SK-N-SH treated with all-trans-retinoic acid at 6 μM for 48 hours (cell line): ENCODE measurements around the gene TMEM219.

Experiments used
- ATAC-seq: fragments of 200-7000 bp; cut with Tn5 transposase; 3 replicates; pipeline ENCODE4 v1.9.1; 2020; ENCODE audit warnings: mild to moderate bottlenecking, moderate library complexity
- ARNTL ChIP-seq: fragments of 450-650 bp; formaldehyde crosslinking; IDR thresholded peaks from 2 replicates; pipeline ENCODE4 v1.5.0; 2020; ENCODE audit warnings: low read depth, mild to moderate bottlenecking, moderate library complexity, borderline replicate concordance
- BACH2 ChIP-seq: fragments of 250-450 bp; sonication (Bioruptor Pico); IDR thresholded peaks from 2 replicates; pipeline ENCODE4 v1.9.0; 2021; ENCODE audit warnings: mild to moderate bottlenecking, borderline replicate concordance
- CREB5 ChIP-seq: fragments of 250-450 bp; sonication (Bioruptor Pico); IDR thresholded peaks from 2 replicates; pipeline ENCODE4 v1.5.1; 2020; ENCODE audit warnings: low read depth, mild to moderate bottlenecking, moderate library complexity
- ESRRG ChIP-seq: fragments of 250-450 bp; sonication (Bioruptor Pico); IDR thresholded peaks from 2 replicates; pipeline ENCODE4 v1.6.1; 2021; ENCODE audit warnings: mild to moderate bottlenecking
- GLIS3 ChIP-seq: fragments of 250-450 bp; sonication (Bioruptor Pico); IDR thresholded peaks from 2 replicates; pipeline ENCODE4 v1.5.0; 2020; ENCODE audit warnings: mild to moderate bottlenecking, moderate library complexity
- ISL1 ChIP-seq: fragments of 250-450 bp; sonication (Bioruptor Pico); IDR thresholded peaks from 2 replicates; pipeline ENCODE4 v2.1.2; 2022; ENCODE audit warnings: mild to moderate bottlenecking, moderate library complexity
- OSR1 ChIP-seq: fragments of 250-450 bp; sonication (Bioruptor Pico); IDR thresholded peaks from 2 replicates; pipeline ENCODE4 v1.8.0; 2022; ENCODE audit warnings: moderate library complexity, mild to moderate bottlenecking, inconsistent platforms
- PATZ1 ChIP-seq: fragments of 250-450 bp; sonication (Bioruptor Pico); IDR thresholded peaks from 2 replicates; pipeline ENCODE4 v1.8.0; 2020; ENCODE audit warnings: mild to moderate bottlenecking, moderate library complexity, borderline replicate concordance
- PPARA ChIP-seq: fragments of 250-450 bp; sonication (Bioruptor Pico); IDR thresholded peaks from 2 replicates; pipeline ENCODE4 v1.5.0; 2020; ENCODE audit warnings: mild to moderate bottlenecking, borderline replicate concordance
- RARB ChIP-seq: fragments of 250-450 bp; sonication (Bioruptor Pico); IDR thresholded peaks from 2 replicates; pipeline ENCODE4 v1.8.0; 2021; ENCODE audit warnings: mild to moderate bottlenecking, moderate library complexity
- SNAI2 ChIP-seq: fragments of 250-450 bp; sonication (Bioruptor Pico); IDR thresholded peaks from 2 replicates; pipeline ENCODE4 v1.5.0; 2020; ENCODE audit warnings: mild to moderate bottlenecking, moderate library complexity
- TCF4 ChIP-seq: fragments of 250-450 bp; sonication (Bioruptor Pico); IDR thresholded peaks from 2 replicates; pipeline ENCODE4 v1.8.0; 2021; ENCODE audit warnings: mild to moderate bottlenecking, moderate library complexity, borderline replicate concordance
- TOX ChIP-seq: fragments of 250-450 bp; sonication (Bioruptor Pico); IDR thresholded peaks from 2 replicates; pipeline ENCODE4 v1.8.0; 2021; ENCODE audit warnings: mild to moderate bottlenecking, moderate library complexity, borderline replicate concordance
- TSHZ2 ChIP-seq: fragments of 250-450 bp; sonication (Bioruptor Pico); IDR thresholded peaks from 2 replicates; pipeline ENCODE4 v1.5.0; 2020; ENCODE audit warnings: mild to moderate bottlenecking, moderate library complexity
- ZC3H10 ChIP-seq: fragments of 250-450 bp; sonication (Bioruptor Pico); IDR thresholded peaks from 2 replicates; pipeline ENCODE4 v1.5.1; 2021; ENCODE audit warnings: mild to moderate bottlenecking, moderate library complexity
- ZFP3 ChIP-seq: fragments of 250-450 bp; sonication (Bioruptor Pico); IDR thresholded peaks from 2 replicates; pipeline ENCODE4 v1.5.0; 2020; ENCODE audit warnings: mild to moderate bottlenecking, moderate library complexity
- ZFP30 ChIP-seq: fragments of 450-650 bp; formaldehyde crosslinking; IDR thresholded peaks from 2 replicates; pipeline ENCODE4 v1.5.0; 2022; ENCODE audit warnings: mild to moderate bottlenecking, moderate library complexity
- ZNF565 ChIP-seq: fragments of 450-650 bp; formaldehyde crosslinking; conservative IDR thresholded peaks from 2 replicates; pipeline ENCODE4 v1.5.0; 2020; ENCODE audit warnings: low read depth, mild to moderate bottlenecking, moderate library complexity
- ZNF70 ChIP-seq: fragments of 450-650 bp; formaldehyde crosslinking; IDR thresholded peaks from 2 replicates; pipeline ENCODE4 v1.5.0; 2020; ENCODE audit warnings: mild to moderate bottlenecking, moderate library complexity
- ZNF8 ChIP-seq: fragments of 450-650 bp; formaldehyde crosslinking; IDR thresholded peaks from 2 replicates; pipeline ENCODE4 v1.5.0; 2020; ENCODE audit warnings: mild to moderate bottlenecking, moderate library complexity
- TF ChIP-seq, protein P1 (sequence below): fragments of 250-450 bp; sonication (Bioruptor Pico); IDR thresholded peaks from 2 replicates; pipeline ENCODE4 v1.5.1; 2021; ENCODE audit warnings: mild to moderate bottlenecking, moderate library complexity
- TF ChIP-seq, protein P2 (sequence below): fragments of 250-450 bp; sonication (Bioruptor Pico); IDR thresholded peaks from 2 replicates; pipeline ENCODE4 v1.8.0; 2021; ENCODE audit warnings: low read depth, mild to moderate bottlenecking, moderate library complexity, borderline replicate concordance

Gene TMEM219

GRCh38 chr16:29987371-29988085 lies 25.6 kb downstream of the TMEM219 start:
- TF ChIP-seq OSR1 (no peak), GLIS3 (CRISPR knock-in tag) (no peak), ESRRG (no peak), ZNF70 (no peak)
- TF ChIP-seq, all 23 proteins: peak for 0
- no peak for ATAC-seq

- no peak for ATAC-seq
- TF ChIP-seq TSHZ2 (CRISPR knock-in tag): no peak
- TF ChIP-seq GLIS3 (CRISPR knock-in tag): no peak
- no peak for TF ChIP-seq PATZ1
- TF ChIP-seq TOX (CRISPR knock-in tag): no peak
- TF ChIP-seq BACH2 (CRISPR knock-in tag): no peak
- TF ChIP-seq ZNF8: no peak
- no peak for TF ChIP-seq ZC3H10 (CRISPR knock-in tag)
- TF ChIP-seq ZFP30 (CRISPR knock-in tag): no peak
- TF ChIP-seq TCF4: no peak
- no peak for TF ChIP-seq OSR1
- TF ChIP-seq ARNTL (CRISPR knock-in tag): no peak
- no peak for TF ChIP-seq ZNF70
- TF ChIP-seq ZFP3 (CRISPR knock-in tag): no peak
- no peak for TF ChIP-seq SNAI2 (CRISPR knock-in tag)
- no peak for TF ChIP-seq RARB (CRISPR knock-in tag)
- TF ChIP-seq CREB5 (CRISPR knock-in tag): no peak
- no peak for TF ChIP-seq ZNF565
- no peak for TF ChIP-seq ISL1 (CRISPR knock-in tag)
Observed at GRCh38 chr16:29988346-29989075, 26.6 kb downstream of the TMEM219 start.

- no peak for ATAC-seq
- TF ChIP-seq ZNF8 (no peak), CREB5 (CRISPR knock-in tag) (no peak), ZNF565 (no peak), ESRRG (no peak), OSR1 (no peak), ZFP3 (CRISPR knock-in tag) (no peak), BACH2 (CRISPR knock-in tag) (no peak), TOX (CRISPR knock-in tag) (no peak), PPARA (CRISPR knock-in tag) (no peak), ZNF70 (no peak), TCF4 (no peak)
- TF ChIP-seq, protein P1, sequence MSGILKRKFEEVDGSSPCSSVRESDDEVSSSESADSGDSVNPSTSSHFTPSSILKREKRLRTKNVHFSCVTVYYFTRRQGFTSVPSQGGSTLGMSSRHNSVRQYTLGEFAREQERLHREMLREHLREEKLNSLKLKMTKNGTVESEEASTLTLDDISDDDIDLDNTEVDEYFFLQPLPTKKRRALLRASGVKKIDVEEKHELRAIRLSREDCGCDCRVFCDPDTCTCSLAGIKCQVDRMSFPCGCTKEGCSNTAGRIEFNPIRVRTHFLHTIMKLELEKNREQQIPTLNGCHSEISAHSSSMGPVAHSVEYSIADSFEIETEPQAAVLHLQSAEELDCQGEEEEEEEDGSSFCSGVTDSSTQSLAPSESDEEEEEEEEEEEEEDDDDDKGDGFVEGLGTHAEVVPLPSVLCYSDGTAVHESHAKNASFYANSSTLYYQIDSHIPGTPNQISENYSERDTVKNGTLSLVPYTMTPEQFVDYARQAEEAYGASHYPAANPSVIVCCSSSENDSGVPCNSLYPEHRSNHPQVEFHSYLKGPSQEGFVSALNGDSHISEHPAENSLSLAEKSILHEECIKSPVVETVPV (CRISPR knock-in tag): no peak
- TF ChIP-seq, protein P2, sequence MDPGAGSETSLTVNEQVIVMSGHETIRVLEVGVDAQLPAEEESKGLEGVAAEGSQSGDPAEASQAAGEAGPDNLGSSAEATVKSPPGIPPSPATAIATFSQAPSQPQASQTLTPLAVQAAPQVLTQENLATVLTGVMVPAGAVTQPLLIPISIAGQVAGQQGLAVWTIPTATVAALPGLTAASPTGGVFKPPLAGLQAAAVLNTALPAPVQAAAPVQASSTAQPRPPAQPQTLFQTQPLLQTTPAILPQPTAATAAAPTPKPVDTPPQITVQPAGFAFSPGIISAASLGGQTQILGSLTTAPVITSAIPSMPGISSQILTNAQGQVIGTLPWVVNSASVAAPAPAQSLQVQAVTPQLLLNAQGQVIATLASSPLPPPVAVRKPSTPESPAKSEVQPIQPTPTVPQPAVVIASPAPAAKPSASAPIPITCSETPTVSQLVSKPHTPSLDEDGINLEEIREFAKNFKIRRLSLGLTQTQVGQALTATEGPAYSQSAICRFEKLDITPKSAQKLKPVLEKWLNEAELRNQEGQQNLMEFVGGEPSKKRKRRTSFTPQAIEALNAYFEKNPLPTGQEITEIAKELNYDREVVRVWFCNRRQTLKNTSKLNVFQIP (CRISPR knock-in tag): no peak
Observed at GRCh38 chr16:29989111-29989858, 27.4 kb downstream of the TMEM219 start.
